ENCODE results near the gene PTPN14.

PTPN14 gene

DNA sequence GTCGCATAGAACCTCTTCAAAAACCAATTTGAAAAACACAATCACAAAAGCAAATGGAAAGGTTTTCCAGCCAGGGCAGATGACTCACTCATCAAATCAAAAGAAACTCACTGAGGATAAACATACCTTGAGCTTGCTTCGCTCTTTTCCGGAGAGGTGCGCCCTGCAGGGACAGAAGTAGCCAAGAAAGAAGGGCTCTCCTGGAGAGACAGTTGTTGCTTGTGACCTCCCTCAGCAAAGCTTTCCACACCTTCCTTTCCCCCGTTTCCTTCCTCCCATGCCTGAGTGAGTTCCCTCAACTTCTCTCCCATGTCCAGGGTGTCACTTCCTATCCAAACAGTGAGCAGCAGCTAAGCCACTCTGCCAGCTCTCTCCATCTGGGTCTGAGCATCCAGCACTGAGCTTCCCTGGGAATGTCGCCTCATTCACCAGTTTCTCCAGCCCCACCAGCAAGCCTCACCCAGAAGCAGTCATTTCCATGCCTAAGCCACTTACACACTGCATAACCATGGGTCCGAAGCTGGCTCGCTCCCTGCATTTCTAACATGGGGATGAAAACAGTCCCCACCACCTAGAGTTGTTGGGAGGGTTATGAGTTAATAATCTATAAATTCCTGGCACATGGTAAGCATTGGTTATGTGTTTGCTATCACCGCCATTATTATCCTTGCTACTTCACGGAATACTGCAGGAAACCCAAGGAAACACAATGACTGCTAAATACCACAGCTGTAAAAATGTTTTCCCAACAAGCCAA lies 75.0 kb downstream of the PTPN14 start:
- no peak for DNase-seq (ENCODE audit: low read depth in 2 of 2)

GRCh38 chr1:214475746-214476145 lies 75.7 kb downstream of the PTPN14 start:
- DNase-seq (ENCODE audit: low read depth in 2 of 2): no peak

- no peak for DNase-seq (ENCODE audit: low read depth in 2 of 2)
Observed at GRCh38 chr1:214475331-214475730, 76.1 kb downstream of the PTPN14 start.

- no peak for DNase-seq (ENCODE audit: low read depth in 2 of 2)
Observed at GRCh38 chr1:214474467-214474866, 76.9 kb downstream of the PTPN14 start.

- no peak for DNase-seq (ENCODE audit: low read depth in 2 of 2)
Observed at GRCh38 chr1:214473862-214474261, 77.5 kb downstream of the PTPN14 start.

- no peak for DNase-seq (ENCODE audit: low read depth in 2 of 2)
Observed at GRCh38 chr1:214473387-214473786, 78.0 kb downstream of the PTPN14 start.

DNA sequence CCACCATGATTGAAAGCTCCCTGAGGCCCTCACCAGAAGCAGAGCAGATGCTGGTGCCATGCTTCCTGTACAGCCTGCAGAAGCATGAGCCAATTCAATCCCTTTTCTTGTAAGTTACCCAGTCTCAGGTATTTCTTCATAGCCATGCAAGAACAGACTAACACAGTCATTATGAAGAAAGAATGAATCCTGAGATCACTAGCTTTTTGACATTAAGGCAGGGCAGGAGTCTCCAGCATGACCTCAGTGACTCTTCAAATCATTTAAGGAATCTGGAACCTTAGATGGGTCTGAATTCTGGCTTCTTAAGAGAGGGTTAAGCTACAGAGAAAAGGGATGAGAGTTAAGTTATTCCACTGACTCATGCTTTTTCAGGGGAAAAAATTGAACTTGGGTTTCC lies 79.0 kb downstream of the PTPN14 start:
- DNase-seq (ENCODE audit: low read depth in 2 of 2): no peak

DNA sequence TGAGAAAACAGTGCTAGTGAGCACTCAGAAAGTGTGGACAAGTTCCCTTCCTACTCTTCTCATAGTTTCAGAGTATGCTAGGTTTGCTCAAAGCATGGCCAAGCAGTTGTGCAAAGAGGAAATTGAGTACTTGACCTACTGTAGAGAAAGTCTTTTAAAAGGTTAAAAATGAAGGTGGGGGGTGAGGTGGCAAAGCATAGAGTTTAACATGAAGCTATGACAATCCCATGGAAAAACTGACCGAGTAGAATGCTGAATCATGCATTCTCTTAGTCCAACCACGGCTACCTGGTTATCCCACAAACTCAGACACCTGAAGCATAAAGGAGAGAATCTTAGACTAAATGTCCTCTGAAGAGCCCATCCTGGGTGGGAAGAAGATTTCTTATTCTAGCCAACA lies 79.9 kb downstream of the PTPN14 start:
- DNase-seq (ENCODE audit: low read depth in 2 of 2): no peak

DNA sequence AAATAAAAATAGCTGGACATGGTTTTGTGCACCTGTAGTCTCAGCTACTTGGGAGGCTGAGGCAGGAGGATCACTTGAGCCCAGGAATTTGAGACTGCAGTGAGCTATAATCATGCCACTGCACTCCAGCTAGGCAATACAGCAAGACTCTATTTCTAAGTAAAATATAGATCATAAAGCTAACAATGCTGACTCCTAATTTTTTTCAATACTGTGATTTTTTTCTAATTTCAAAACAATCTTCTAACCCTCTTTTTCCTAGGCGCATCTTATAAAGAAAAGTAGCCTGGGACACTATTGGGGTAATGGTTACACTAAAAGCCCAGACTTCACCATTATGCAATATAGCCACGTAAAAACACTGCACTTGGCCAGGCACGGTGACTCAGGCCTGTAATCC lies 81.3 kb downstream of the PTPN14 start:
- no peak for DNase-seq (ENCODE audit: low read depth in 2 of 2)

- no peak for DNase-seq (ENCODE audit: low read depth in 2 of 2)
Observed at GRCh38 chr1:214469290-214469689, 82.1 kb downstream of the PTPN14 start.

DNA sequence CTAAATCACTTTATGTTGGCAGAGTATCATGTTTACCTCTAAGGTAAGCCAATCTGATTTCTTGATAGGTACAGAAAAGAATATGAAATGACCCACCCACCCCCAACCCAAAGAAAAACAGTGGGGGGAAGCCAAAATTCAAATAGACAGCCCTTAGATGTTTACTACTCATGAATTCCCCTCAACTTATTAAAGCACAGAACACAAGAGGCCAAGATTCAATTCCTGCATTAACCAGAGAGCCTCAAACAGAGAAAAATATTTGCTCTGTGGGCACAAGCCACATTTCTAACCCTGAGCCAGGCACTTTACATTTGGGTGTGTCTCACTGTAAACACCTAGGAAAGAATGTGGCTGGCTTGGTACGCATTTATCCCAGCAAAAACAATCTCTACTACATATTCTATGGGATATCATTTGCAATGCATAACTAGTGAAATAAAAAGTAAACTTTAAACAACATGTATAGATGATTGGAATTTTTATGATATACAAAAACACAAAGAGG lies 84.3 kb downstream of the PTPN14 start:
- no peak for DNase-seq (ENCODE audit: low read depth in 2 of 2)

GRCh38 chr1:214466403-214467077 lies 84.9 kb downstream of the PTPN14 start:
- no peak for DNase-seq (ENCODE audit: low read depth in 2 of 2)

DNA sequence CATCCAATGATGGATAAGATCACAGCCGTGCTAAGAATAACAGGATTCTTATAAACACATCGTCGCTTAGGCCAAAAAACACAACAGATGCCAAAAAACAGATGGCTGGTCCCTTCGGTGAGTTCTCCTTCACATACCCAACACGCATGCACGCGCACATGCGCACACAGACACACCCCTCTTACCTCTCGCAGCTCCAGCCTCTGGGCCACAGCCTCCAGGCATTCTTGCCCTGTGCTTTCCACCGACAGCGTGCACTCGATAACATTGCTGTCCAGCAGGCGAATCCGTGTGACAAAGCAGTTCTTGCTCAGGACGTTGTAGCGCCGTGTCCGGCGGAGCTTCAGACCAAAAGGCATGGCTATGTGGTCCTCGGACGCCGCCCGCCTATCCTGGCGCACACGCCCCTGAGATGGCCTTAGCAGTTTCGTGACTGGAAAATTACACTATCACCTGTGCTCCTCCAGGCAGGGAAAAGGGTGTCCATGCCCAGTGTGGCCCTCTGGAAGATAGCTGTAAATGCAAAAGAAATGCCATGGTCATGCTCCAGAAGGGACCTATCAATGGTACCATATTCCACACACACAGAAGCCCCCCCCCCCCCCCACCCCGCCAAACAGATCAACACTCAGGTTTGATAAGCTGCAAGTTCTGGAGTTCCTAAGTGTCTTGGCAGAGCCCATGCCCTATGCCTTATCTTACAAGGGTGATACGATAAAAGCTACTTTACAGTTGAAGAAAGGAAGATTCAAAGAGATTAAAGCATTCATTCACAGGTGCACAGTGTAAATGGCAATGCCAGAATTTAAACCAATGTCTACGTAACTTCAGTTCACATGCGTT lies 86.7 kb downstream of the PTPN14 start:
- no peak for DNase-seq (ENCODE audit: low read depth in 2 of 2)

- DNase-seq (ENCODE audit: low read depth in 2 of 2): no peak
Observed at GRCh38 chr1:214463596-214463995, 87.8 kb downstream of the PTPN14 start.

- no peak for DNase-seq (ENCODE audit: low read depth in 2 of 2)
Observed at GRCh38 chr1:214462882-214463281, 88.5 kb downstream of the PTPN14 start.

- DNase-seq (ENCODE audit: low read depth in 2 of 2): no peak
Observed at GRCh38 chr1:214461305-214461704, 90.1 kb downstream of the PTPN14 start.

- DNase-seq (ENCODE audit: low read depth in 2 of 2): no peak
Observed at GRCh38 chr1:214460304-214460916, 91.0 kb downstream of the PTPN14 start.

DNA sequence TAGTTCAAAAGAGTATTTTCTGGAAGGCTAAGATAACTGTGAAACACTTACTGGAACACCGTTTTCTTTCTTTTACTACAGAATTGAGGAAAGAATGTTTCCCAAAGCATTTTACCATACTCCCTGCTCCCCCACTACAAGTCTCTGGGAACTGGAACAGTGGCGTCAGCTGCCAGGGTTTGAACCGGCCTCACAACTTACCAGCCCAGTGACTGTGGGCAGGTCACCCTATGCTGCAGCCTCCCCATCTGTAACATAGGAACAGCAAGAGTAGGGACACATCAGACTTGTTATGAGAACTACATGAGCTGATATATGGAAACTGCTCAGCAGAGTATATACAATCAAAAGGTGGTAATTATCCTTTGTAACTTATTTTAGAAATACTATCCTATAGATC lies 91.5 kb downstream of the PTPN14 start:
- no peak for DNase-seq (ENCODE audit: low read depth in 2 of 2)

DNA sequence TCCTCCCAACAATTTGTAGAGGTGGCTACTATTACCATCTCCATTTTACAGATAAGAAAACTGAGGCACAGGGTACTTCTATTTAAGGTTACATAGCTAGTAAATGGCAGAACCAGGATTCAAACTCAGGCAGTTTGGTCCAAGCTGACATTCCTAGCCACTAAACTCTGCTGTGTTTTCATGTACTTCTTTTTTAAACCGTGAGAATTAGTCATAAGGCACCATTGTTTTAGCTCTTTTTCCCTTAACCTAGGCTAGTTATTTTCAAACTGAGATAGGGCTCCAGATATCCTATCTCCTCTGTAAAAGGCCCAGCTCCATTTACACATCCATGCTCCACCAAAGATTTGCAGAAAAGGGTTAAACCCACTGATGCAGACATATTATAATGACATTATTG lies 92.9 kb downstream of the PTPN14 start:
- no peak for DNase-seq (ENCODE audit: low read depth in 2 of 2)

DNA sequence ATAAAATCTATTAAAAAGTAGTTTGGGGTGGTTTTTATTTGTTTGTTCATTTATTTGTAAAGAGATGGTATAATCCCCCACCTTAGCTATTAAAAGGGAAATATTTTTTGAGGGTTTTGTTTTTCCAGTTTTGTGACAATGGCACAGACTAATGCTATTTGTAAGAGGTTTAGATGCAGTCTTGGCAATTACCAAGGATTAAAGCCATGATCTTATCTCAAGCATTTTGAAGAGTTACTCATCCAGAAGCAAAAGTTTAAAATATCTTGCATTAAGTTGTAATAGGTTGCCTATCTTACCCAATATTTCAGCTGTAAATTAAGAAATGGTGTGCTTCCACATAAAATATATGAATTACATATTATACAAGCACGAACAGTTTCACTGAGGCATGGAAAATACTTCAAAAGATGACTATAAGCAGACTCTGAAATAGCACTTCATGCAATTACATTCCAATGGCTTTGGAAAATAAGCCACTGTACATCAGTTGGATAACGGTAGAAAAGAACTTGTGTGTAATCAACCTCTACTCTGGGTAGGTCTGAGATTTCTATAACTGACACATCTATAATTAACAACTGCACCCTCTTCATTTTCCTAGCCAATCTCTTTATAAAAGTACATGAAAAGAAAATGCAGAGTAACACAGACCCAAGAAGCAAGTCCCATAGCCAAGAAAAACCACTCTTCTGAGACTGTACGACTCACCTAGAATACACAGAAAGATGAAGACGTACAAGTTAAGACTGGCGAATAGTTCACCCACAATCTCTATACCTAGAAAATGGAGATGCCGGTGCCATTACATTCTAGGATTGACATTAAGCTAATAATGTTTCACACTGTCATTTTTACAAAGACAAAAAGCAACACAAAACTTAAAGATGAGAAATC lies 95.2 kb downstream of the PTPN14 start:
- DNase-seq (ENCODE audit: low read depth in 2 of 2): no peak

GRCh38 chr1:214455479-214455878 lies 95.9 kb downstream of the PTPN14 start:
- DNase-seq (ENCODE audit: low read depth in 2 of 2): no peak

Measured in stimulated activated CD8-positive, alpha-beta memory T cell treated with anti-CD3 and anti-CD28 coated beads, Interleukin-7, amount 100 ng/mL, for 1 hour (primary cell).